Measurements from ENCODE around the gene GTF2H2C_2.
"Not testable (repeated sequence)": the region's sequence is repeated elsewhere in the genome, so short reads cannot be mapped to it uniquely, and the experiment has no call there.

GTF2H2C_2 gene

DNA sequence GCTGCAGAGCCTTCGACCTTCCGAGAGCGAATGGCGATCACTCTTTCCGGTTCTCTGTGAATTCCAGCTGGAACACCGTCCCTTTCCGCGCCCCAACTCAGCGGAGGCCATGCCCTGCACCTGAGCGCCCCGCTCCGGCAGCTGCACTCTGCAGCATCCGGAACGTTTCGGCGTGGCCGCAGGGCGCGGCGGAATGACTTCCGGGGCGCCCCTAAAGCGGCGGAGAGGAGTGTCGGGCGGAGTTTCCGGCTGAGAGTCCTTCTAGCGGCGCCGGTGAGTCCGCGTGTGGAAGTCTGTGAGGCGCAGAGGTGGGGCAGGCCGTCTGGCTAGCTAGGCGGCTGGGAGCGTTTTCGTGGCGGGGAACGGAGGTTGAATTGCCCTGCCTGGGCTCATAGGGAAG is at the start of gene GTF2H2C_2:
Gene GTF2H2C_2 (plus strand): TSS at position 252 of the 400 bp plus-strand sequence.
- in situ Hi-C loops (cut with HindIII; ENCODE audit: low pct_unique_long_range_greater_than_20kb, low sequenced_read_pairs); DNase-seq (ENCODE audit: low read depth, low spot score): not testable (repeated sequence)

DNA sequence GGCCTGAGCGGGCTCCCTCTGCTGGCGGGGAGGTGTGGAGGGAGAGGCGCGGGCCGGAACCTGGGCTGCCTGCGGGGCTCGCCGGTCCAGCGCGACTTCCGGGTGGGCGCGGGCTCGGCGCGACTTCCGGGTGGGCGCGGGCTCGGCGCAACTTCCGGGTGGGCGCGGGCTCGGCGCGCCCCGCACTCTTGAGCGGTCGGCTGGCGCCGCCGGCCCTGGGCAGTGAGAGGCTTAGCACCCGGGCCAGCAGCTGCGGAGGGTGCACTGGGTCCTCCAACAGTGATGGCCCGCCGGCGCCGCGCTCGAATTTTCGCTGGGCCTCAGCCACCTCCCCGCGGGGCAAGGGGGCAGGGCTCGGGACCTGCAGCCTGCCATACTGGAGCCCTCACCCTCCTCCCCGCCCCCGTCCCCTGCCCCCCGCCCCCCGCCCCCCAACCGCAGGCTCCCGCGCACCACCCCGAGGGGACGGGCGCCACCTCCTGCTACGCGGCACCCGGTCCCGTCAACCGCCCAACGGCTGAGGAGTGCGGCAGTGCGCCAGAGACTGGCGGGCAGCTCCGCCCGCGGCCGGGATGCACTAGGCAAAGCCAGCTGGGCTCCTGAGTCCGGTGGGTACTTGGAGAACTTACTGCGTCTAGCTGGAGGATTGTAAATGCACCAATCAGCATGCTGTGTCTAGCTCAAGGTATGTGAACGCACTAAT is 14.0 kb upstream of the GTF2H2C_2 start:
- in situ Hi-C loops (cut with HindIII; ENCODE audit: low pct_unique_long_range_greater_than_20kb, low sequenced_read_pairs); DNase-seq (ENCODE audit: low read depth, low spot score): not testable (repeated sequence)

DNA sequence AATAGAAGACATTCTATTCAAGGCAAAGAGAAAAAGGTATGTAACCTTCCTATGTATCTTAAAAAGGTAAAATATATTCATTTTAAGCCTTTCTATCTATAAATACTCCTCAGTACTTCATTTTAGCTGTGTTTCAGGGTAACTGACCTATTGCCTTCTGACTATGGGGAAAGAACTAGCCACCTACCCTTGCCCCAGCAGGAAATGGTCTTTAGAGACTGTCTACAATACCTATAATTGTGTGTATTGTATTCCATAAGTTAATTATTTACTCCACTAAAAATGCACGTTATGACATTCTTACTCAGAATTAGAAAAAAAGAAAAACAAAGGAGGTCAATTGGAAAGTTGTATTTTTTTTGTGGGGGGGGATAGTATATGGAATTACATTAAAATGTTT is 6.2 kb downstream of the GTF2H2C_2 start:
- not testable (repeated sequence) for DNase-seq (ENCODE audit: low read depth, low spot score)

DNA sequence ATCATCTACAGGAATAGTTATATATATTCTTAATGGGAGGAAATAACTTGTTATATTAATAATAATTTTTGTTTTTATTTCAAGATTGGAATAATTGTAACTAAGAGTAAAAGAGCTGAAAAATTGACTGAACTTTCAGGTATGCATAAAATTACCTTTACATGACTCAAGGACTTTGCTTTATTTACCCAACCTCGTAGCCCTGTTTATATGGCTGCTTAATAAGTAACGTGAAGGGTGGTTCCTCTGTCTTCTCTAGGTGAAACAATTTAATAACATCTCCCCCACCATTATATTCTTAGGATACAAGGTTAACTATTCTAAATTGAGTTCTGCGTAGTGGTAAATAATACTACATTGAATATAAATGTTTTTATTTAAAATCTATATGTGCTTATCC is 8.0 kb downstream of the GTF2H2C_2 start:
- in situ Hi-C loops (cut with HindIII; ENCODE audit: low pct_unique_long_range_greater_than_20kb, low sequenced_read_pairs); DNase-seq (ENCODE audit: low read depth, low spot score): not testable (repeated sequence)

More for the DNA sequence above, 6.2 kb downstream of the GTF2H2C_2 start:
- in situ Hi-C loops (cut with HindIII; ENCODE audit: low pct_unique_long_range_greater_than_20kb, low sequenced_read_pairs), result not testable (repeated sequence)

DNA sequence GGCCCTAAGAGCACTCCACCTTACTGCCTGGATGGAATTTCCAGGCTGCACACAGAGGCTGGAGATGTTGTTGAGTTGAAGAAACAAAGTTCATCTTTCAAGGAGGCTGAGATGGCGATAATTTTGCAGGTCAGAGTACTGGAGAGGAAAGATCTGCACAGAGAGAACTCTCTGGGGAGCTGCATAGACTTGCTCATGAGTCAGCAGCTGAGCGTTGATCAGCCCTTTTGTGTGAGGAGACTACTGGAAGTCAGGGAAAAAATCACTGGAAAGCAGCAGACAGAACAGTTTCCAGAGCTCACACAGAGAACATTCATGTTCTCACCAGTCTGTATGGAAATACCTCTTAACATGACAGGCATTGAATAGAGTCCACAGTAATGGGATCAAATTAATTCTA is 23.4 kb downstream of the GTF2H2C_2 start:
- in situ Hi-C loops (cut with HindIII; ENCODE audit: low pct_unique_long_range_greater_than_20kb, low sequenced_read_pairs); DNase-seq (ENCODE audit: low read depth, low spot score): not testable (repeated sequence)

DNA sequence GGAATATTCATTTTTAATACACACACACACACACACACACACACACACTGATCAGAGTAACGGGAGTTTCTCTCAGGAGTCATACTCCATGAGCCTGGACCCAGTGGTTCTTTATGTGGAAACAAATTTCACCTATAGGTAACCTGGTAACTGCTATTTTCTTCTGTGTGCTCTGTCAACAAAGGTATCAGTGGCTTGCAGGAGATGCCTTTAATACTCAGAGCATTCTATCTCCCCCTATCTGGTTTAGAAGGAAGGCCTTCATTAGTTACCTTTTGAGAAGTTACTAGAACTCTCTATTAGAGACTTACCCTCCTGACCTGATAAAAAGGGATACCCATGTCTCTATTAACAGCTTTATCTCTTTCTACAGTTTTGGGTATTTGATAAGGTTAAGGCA is 34.4 kb downstream of the GTF2H2C_2 start:
- in situ Hi-C loops (cut with HindIII; ENCODE audit: low pct_unique_long_range_greater_than_20kb, low sequenced_read_pairs); DNase-seq (ENCODE audit: low read depth, low spot score): not testable (repeated sequence)

DNA sequence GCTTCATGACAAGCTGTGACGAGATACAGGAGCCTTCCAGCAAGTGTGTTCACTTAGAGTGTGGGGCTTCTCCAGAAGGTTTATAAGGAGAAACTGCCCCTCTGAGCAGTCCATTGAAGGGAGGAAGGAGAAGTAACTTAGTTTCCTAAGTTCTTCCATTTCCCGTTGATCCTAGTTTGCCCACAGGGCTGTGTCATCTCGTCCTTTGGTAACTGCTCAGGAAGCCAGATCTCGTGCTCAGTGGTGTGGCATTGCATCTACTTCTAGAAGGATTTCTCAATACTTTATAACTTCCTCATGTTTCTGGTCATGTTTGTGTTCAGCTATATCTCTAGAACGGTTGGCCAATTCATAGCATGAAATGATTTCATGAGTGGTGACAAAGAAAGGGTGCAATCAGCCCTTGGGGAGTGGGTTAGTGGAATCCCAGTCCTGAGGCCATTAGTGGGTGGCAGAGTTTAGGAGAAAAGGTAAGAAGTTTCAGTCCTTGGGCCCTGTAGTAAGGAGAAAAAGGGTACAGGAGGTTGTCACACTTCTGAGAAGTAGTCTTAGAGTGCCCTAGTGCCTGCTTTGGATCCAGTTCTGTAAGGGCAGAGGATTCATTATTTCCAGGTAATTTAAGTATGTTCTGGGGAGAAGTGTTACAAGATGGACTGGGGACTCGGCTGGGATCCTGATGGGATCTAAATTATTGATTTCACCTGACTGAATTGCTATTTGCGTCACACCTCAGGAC is 36.2 kb downstream of the GTF2H2C_2 start:
- in situ Hi-C loops (cut with HindIII; ENCODE audit: low pct_unique_long_range_greater_than_20kb, low sequenced_read_pairs); DNase-seq (ENCODE audit: low read depth, low spot score): not testable (repeated sequence)

DNA sequence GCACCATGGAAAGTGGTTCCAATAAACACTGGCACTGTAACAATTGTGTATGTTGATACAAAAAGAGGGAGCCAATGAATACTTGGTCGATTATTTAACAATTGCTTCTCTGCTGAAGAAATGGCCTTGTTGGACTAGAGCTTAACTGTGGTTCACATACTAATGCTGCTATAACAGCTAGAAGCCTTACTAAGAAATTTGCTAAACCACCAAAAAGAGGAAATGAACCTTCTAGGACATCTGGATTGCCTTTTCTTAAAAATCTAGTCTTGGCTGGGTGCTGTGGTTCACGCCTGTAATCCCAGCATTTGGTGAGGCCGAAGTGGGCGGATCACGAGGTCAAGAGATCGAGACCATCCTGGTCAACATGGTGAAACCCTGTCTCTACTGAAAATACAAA is 41.9 kb downstream of the GTF2H2C_2 start:
- in situ Hi-C loops (cut with HindIII; ENCODE audit: low pct_unique_long_range_greater_than_20kb, low sequenced_read_pairs); DNase-seq (ENCODE audit: low read depth, low spot score): not testable (repeated sequence)

DNA sequence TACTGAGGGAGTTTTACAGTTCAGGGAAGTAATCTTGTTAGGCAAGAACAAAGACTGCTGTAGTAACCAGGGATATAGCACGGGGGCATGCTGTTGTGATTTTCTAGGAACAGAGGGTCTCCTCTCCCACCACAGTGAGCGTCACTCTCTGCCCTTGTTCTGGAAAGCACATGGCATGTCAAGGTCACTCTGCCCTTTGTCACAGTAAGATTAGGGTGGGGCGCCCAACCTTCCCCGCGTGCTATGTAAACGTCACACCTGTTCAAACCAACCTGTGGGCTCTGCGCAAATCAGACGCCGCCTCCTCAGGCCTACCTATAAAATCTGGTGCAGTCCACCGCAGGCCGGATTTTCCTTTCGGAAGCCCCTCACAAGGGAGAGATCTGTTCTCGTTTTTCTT is 44.0 kb downstream of the GTF2H2C_2 start:
- DNase-seq (ENCODE audit: low read depth, low spot score); in situ Hi-C loops (cut with HindIII; ENCODE audit: low pct_unique_long_range_greater_than_20kb, low sequenced_read_pairs): not testable (repeated sequence)

DNA sequence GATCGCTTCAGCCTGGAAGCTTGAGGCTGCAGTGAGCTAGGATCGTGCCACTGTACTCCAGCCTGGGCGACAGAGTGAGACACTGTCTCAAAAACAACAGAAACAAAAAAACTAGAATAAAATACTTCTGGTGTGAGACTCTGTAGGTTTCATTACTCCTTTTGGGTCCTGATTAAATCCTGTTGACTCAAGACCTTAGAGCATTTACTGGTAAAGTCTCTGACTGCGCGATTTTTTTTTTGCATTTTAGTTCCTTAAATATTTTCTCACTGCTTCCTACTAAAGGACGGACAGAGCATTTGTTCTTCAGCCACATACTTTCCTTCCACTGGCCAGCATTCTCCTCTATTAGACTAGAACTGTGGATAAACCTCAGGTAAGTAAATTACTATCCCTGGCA is 46.8 kb downstream of the GTF2H2C_2 start:
- DNase-seq (ENCODE audit: low read depth, low spot score); in situ Hi-C loops (cut with HindIII; ENCODE audit: low pct_unique_long_range_greater_than_20kb, low sequenced_read_pairs): not testable (repeated sequence)

DNA sequence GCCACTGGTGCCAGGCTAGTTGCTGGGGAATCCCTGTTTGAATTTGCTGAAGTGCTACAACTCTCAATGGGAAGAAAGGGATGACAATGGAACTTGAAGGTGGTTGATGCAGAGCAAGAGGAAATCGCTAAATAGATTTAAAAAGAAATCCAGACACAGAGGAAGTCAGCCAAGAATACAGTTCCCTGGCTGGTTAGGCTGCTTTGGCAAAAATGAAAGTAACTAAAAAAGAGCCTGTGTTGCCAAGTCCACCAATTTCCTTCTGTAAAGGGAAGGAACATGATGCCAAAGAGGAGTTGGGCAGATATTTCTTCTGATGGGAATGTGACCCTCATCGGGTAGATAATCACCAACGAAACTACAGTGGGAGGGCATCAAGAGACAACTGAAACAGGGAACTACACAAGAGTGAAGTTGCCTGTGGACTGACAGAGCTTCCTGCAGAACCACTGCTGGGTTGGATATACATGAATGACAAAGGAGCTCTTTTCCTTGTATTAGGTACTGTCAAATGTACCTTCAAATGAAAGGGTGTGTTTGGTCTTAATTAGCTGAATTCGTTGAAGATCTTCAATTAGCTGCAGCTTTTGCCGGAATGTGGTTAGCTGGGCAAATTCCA is 49.0 kb downstream of the GTF2H2C_2 start:
- in situ Hi-C loops (cut with HindIII; ENCODE audit: low pct_unique_long_range_greater_than_20kb, low sequenced_read_pairs); DNase-seq (ENCODE audit: low read depth, low spot score): not testable (repeated sequence)

DNA sequence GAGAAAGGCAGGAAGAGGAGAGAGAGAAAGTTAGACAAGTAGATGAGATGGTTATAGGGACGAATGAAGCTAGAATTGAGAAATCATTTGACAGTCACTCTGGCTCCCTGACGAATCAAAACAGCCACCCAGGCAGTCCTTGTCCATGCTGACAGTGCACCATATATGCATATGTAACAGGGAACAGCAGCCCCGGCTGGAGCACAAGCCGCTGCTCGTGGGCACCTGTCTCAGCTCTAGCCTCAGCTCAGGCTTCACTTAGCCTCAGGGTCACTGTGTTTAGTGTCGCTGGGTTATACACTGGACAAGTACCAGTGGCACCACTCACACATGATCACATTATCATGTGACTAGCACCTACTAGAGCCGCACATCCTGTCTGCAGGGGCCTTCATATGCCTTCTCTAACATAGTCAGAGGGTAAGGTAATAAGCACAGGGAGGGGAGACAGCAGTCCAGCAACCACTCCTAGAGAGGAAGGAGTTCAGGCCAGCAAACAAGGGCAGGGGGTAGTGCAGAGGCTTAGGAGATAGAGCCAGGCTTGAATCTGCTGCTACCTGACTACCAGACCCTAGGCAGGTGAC is 54.9 kb downstream of the GTF2H2C_2 start:
- in situ Hi-C loops (cut with HindIII; ENCODE audit: low pct_unique_long_range_greater_than_20kb, low sequenced_read_pairs); DNase-seq (ENCODE audit: low read depth, low spot score): not testable (repeated sequence)
